Measurements from ENCODE around the gene FOSB.

FOSB gene

DNA sequence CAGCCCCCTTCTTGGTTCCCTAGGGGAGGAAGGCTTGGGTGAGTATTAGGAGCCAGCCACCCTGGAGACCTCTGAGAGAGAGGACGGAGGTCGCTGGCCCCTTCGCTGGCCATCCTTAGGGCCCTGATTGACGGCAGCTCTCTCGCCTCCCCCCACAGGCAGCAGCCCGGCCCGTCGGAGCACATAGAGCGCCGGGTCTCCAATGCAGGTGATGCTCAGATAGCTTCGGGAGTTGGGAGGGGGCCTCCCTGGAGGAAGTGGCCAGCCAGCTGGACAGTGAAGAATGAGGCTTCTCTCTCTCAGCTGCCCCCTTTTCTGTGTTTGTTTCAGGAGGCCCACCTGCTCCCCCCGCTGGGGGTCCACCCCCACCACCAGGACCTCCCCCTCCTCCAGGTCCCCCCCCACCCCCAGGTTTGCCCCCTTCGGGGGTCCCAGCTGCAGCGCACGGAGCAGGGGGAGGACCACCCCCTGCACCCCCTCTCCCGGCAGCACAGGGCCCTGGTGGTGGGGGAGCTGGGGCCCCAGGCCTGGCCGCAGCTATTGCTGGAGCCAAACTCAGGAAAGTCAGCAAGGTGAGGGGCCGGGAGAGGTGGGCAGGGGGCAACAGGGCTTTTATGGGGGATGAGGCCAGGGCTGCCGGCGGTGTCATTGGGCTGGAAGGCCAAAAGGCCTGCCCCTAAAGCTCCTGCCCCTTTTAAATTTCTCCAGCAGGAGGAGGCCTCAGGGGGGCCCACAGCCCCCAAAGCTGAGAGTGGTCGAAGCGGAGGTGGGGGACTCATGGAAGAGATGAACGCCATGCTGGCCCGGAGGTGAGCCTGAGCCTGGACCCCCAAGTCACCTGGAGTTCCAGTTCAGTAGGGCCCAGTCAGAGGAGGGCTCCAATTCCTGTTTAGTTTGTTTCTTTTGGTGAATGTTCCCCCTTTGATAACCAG is 54.5 kb downstream of the FOSB start:
- 94% methylated on average over 22 to 23 of the region's 24 CpGs for WGBS, 2 experiments
- H3K9me3 ChIP-seq (ENCODE audit: control insufficient read depth, low read length), result no peaks in the 10 kb centered on the region
- H3K4me1 ChIP-seq (ENCODE audit: control insufficient read depth, insufficient read depth, low read length), result no peaks in the 10 kb centered on the region
- H3K27ac ChIP-seq (ENCODE audit: insufficient read depth, low read depth, low read length, poor library complexity, severe bottlenecking), result no peak overlapping the region
- no peaks in the 10 kb centered on the region for H3K27me3 ChIP-seq (ENCODE audit: control insufficient read depth, insufficient read depth, low read length, poor library complexity, severe bottlenecking)
- H3K36me3 ChIP-seq (ENCODE audit: control insufficient read depth, insufficient read depth, low read length), result peaks cover 16% of the 10 kb centered on the region
- no peak overlapping the region for H3K4me3 ChIP-seq (ENCODE audit: insufficient read depth, low read depth, low read length)

DNA sequence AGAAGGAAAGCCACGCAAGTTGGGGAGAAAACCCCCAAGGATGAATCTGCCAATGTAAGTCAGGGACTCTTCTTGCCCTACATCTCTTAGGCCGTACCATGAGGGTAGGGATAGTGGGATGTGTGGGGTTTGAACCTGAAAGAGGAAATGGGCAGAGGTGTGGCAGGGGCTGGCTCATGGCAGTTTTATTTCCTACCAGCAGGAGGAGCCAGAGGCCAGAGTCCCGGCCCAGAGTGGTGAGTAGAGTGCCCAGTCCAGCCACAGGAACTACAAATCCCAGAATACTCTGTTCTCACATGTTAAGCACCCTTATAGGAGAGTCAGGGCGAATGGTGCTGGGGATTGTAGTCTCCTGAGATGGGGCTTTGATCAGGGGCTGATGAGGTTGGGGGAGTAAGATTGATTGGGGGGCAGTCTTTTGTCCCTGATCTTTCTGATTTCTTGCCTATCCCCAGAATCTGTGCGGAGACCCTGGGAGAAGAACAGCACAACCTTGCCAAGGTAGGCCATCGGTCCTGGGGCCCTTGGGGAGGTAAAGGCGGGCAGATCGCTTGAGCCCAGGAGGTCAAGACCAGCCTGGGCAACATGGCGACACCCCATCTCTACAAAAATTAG is 56.0 kb downstream of the FOSB start:
- H3K4me1 ChIP-seq (ENCODE audit: control insufficient read depth, insufficient read depth, low read length), result no peaks in the 10 kb centered on the region
- H3K27me3 ChIP-seq (ENCODE audit: control insufficient read depth, insufficient read depth, low read length, poor library complexity, severe bottlenecking), result no peaks in the 10 kb centered on the region
- 72% methylated on average over 9 of the region's 9 CpGs for WGBS, 2 experiments
- H3K4me3 ChIP-seq (ENCODE audit: insufficient read depth, low read depth, low read length), result no peak overlapping the region
- no peaks in the 10 kb centered on the region for H3K9me3 ChIP-seq (ENCODE audit: control insufficient read depth, low read length)
- H3K36me3 ChIP-seq (ENCODE audit: control insufficient read depth, insufficient read depth, low read length), result peaks cover 13% of the 10 kb centered on the region
- no peak overlapping the region for H3K27ac ChIP-seq (ENCODE audit: insufficient read depth, low read depth, low read length, poor library complexity, severe bottlenecking)

DNA sequence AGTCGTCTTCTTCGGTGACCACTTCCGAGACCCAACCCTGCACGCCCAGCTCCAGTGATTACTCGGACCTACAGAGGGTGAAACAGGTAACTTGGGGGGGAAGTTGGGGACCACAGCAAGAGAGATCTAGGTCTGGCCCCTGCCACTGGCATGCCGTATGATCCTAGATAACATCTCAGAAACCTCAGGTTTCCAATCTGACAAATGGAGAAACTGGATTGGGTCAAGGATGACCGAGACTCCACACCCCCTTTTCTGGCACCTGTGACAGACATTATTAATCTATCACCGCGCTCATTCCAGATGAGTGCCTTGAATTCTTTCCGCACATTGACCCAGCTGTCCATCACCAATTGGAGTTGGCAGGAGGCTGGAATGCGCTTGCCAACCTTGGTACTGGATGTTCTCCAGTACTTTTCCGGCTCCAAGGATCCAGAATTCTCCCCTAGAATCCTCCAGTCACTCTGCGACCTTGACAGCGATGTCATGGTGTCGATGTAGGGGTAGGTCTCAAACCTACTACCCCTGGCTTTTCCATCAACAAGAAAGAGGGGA is 56.9 kb downstream of the FOSB start:
- H3K9me3 ChIP-seq (ENCODE audit: control insufficient read depth, low read length), result no peaks in the 10 kb centered on the region
- peaks cover 13% of the 10 kb centered on the region for H3K36me3 ChIP-seq (ENCODE audit: control insufficient read depth, insufficient read depth, low read length)
- no peaks in the 10 kb centered on the region for H3K27me3 ChIP-seq (ENCODE audit: control insufficient read depth, insufficient read depth, low read length, poor library complexity, severe bottlenecking)
- H3K27ac ChIP-seq (ENCODE audit: insufficient read depth, low read depth, low read length, poor library complexity, severe bottlenecking), result no peak overlapping the region
- no peak overlapping the region for H3K4me3 ChIP-seq (ENCODE audit: insufficient read depth, low read depth, low read length)
- no peaks in the 10 kb centered on the region for H3K4me1 ChIP-seq (ENCODE audit: control insufficient read depth, insufficient read depth, low read length)
- 95 to 97% methylated on average over 15 of the region's 15 CpGs for WGBS, 2 experiments

Data from ectodermal cell (in vitro differentiated cells).